Thymus (tissue), 11 donors: ENCODE results near the gene NGEF. TPM values are rescaled to one million over a fixed set of nuclear protein-coding genes. Genes with fewer than 3 reads are reported as not detected.

Experiments used
- DNase-seq, 9 donors: peaks; one replicate each; pipeline ENCODE4 v3.0.0-alpha.2; 2013; ENCODE audit warnings: low spot score in 9 of 9, low read depth in 6 of 9, missing footprints in 1 of 9
- H3K27ac ChIP-seq, 2 donors: one replicate each; pipeline ENCODE4 v1.5.1; 2013; ENCODE audit warnings: control low read depth in 1 of 2, low read depth in 1 of 2, low read length in 1 of 2, mild to moderate bottlenecking in 1 of 2, moderate library complexity in 1 of 2
- H3K27me3 ChIP-seq, 2 donors: one replicate each; pipeline ENCODE4 v1.5.1; 2013; ENCODE audit warnings: low read length in 1 of 2; ENCODE audit not compliant: control insufficient read depth in 2 of 2, insufficient read depth in 1 of 2
- H3K36me3 ChIP-seq, 2 donors: one replicate each; pipeline ENCODE4 v1.5.1; 2013; ENCODE audit warnings: low read length in 1 of 2, mild to moderate bottlenecking in 1 of 2, moderate library complexity in 1 of 2; ENCODE audit not compliant: control insufficient read depth in 2 of 2, insufficient read depth in 2 of 2
- H3K4me1 ChIP-seq, 2 donors: one replicate each; pipeline ENCODE4 v1.5.1; 2013; ENCODE audit warnings: low read length in 2 of 2; ENCODE audit not compliant: control insufficient read depth in 2 of 2, insufficient read depth in 2 of 2
- H3K4me3 ChIP-seq, 2 donors: one replicate each; pipeline ENCODE4 v1.5.1; 2013; ENCODE audit warnings: low read length in 2 of 2, control low read depth in 1 of 2, mild to moderate bottlenecking in 1 of 2
- H3K9me3 ChIP-seq, 2 donors: one replicate each; pipeline ENCODE4 v1.5.1; 2013; ENCODE audit warnings: low read length in 1 of 2, mild to moderate bottlenecking in 1 of 2; ENCODE audit not compliant: control insufficient read depth in 2 of 2, insufficient read depth in 1 of 2
- WGBS: extraction: QIAGEN DNeasy Blood & Tissue Kit; methylation state at CpG from one replicate; pipeline ENCODE4 v1.1.7; 2013; 5-methylcytosine and 5-hydroxymethylcytosine counted together
- polyA plus RNA-seq: library from polyadenylated mRNA; stranded (reverse); fragments of 200-250 nt; gene quantifications from one replicate; pipeline ENCODE4 v1.2.3, GENCODE V29; 2013
- total RNA-seq: library from RNA; stranded (reverse); fragments of 120-200 nt; gene quantifications from one replicate; pipeline ENCODE4 v1.2.4, GENCODE V29; 2013
- donor health status: healthy.

Gene NGEF
- total and polyA plus RNA-seq, 2 donors: 0.14 to 0.18 TPM

- Histone ChIP-seq H3K4me3 (peak overlapping the region in 1 of 2 donors; percentile 50), H3K27me3 (peaks cover 22 to 36% of the 10 kb centered on the region in 2 donors), H3K27ac (no peak overlapping the region), H3K4me1 (peaks cover 7 to 12% of the 10 kb centered on the region in 2 donors), H3K9me3 (peaks cover 0 to 2% of the 10 kb centered on the region in 2 donors), H3K36me3 (no peaks in the 10 kb centered on the region)
- peak in 1 of 9 donors; percentile 6 for DNase-seq
- 23% methylated on average over 37 of the region's 37 CpGs for WGBS
Observed at GRCh38 chr2:232875256-232876121, 137.6 kb downstream of the NGEF start.

GRCh38 chr2:232874677-232875223 is 138.3 kb downstream of the NGEF start:
- Histone ChIP-seq H3K4me3 (no peak overlapping the region), H3K27me3 (peaks cover 22 to 36% of the 10 kb centered on the region in 2 donors), H3K27ac (no peak overlapping the region), H3K36me3 (no peaks in the 10 kb centered on the region), H3K4me1 (peaks cover 7 to 12% of the 10 kb centered on the region in 2 donors), H3K9me3 (peaks cover 2 to 5% of the 10 kb centered on the region in 2 donors)
- no peak for DNase-seq
- 98% methylated on average over 16 of the region's 16 CpGs for WGBS

- H3K27ac ChIP-seq: no peak overlapping the region
- H3K36me3 ChIP-seq: no peaks in the 10 kb centered on the region
- H3K4me1 ChIP-seq: peaks cover 7 to 12% of the 10 kb centered on the region in 2 donors
- peaks cover 2 to 5% of the 10 kb centered on the region in 2 donors for H3K9me3 ChIP-seq
- WGBS: 92% methylated on average over 6 of the region's 6 CpGs
- no peak for DNase-seq
- H3K4me3 ChIP-seq: no peak overlapping the region
- H3K27me3 ChIP-seq: peaks cover 22 to 36% of the 10 kb centered on the region in 2 donors
Observed at GRCh38 chr2:232873909-232874641, 139.0 kb downstream of the NGEF start.

- 98% methylated on average over 14 of the region's 14 CpGs for WGBS
- no peak for DNase-seq
Observed at GRCh38 chr2:232873292-232873908, 139.7 kb downstream of the NGEF start.

GRCh38 chr2:232872826-232873225 is 140.2 kb downstream of the NGEF start:
- no peak for DNase-seq
- peaks cover 2 to 5% of the 10 kb centered on the region in 2 donors for H3K9me3 ChIP-seq
- H3K27ac ChIP-seq: no peak overlapping the region
- peaks cover 22 to 31% of the 10 kb centered on the region in 2 donors for H3K27me3 ChIP-seq
- H3K36me3 ChIP-seq: no peaks in the 10 kb centered on the region
- WGBS: 98% methylated on average over 9 of the region's 9 CpGs
- no peak overlapping the region for H3K4me3 ChIP-seq
- H3K4me1 ChIP-seq: peaks cover 7 to 12% of the 10 kb centered on the region in 2 donors

More at GRCh38 chr2:232873292-232873908, 139.7 kb downstream of the NGEF start:
- H3K36me3 ChIP-seq: no peaks in the 10 kb centered on the region
- H3K27me3 ChIP-seq: peaks cover 22 to 34% of the 10 kb centered on the region in 2 donors
- H3K4me3 ChIP-seq: no peak overlapping the region
- no peak overlapping the region for H3K27ac ChIP-seq
- peaks cover 2 to 5% of the 10 kb centered on the region in 2 donors for H3K9me3 ChIP-seq
- peaks cover 7 to 12% of the 10 kb centered on the region in 2 donors for H3K4me1 ChIP-seq

GRCh38 chr2:232871835-232872736 is 141.0 kb downstream of the NGEF start:
- H3K36me3 ChIP-seq: no peaks in the 10 kb centered on the region
- DNase-seq: no peak
- WGBS: 92% methylated on average over 22 of the region's 22 CpGs

GRCh38 chr2:232871418-232871834 is 141.6 kb downstream of the NGEF start:
- Histone ChIP-seq H3K27ac (no peak overlapping the region), H3K36me3 (no peaks in the 10 kb centered on the region), H3K4me3 (no peak overlapping the region), H3K4me1 (peaks cover 2 to 8% of the 10 kb centered on the region in 2 donors), H3K9me3 (peaks cover 2 to 5% of the 10 kb centered on the region in 2 donors), H3K27me3 (peaks cover 11 to 19% of the 10 kb centered on the region in 2 donors)
- no peak for DNase-seq
- WGBS: 53% methylated on average over 15 of the region's 15 CpGs

More at GRCh38 chr2:232871835-232872736, 141.0 kb downstream of the NGEF start:
- peaks cover 2 to 5% of the 10 kb centered on the region in 2 donors for H3K9me3 ChIP-seq
- H3K27me3 ChIP-seq: peaks cover 18 to 24% of the 10 kb centered on the region in 2 donors
- H3K27ac ChIP-seq: no peak overlapping the region
- H3K4me1 ChIP-seq: peaks cover 7 to 12% of the 10 kb centered on the region in 2 donors
- no peak overlapping the region for H3K4me3 ChIP-seq
